HEK293 (cell line): ENCODE results near the gene P3H4.

ENCODE experiments used
- GLI2 ChIP-seq: fragments of 450-650 bp; formaldehyde crosslinking; IDR thresholded peaks from 2 replicates; pipeline ENCODE4; 2017; ENCODE audit warnings: missing biosample characterization, missing genetic modification characterization, low read depth, borderline replicate concordance
- HOXA7 ChIP-seq: sonication (generic); formaldehyde crosslinking; IDR thresholded peaks from 2 replicates; pipeline ENCODE4 v1.8.1; 2022; ENCODE audit warnings: missing genetic modification reagents, borderline replicate concordance
- MEIS1 ChIP-seq: sonication (generic); formaldehyde crosslinking; IDR thresholded peaks from 2 replicates; pipeline ENCODE4 v1.8.1; 2022; ENCODE audit warnings: missing genetic modification reagents, mild to moderate bottlenecking, borderline replicate concordance
- MYNN ChIP-seq: fragments of 450-650 bp; formaldehyde crosslinking; IDR thresholded peaks from 2 replicates; pipeline ENCODE4 v1.5.1; 2016; ENCODE audit warnings: missing biosample characterization, missing genetic modification characterization, borderline replicate concordance
- TCF7L2 ChIP-seq: IDR thresholded peaks from 2 replicates; pipeline ENCODE4 v1.6.1; 2011; ENCODE audit warnings: low read depth, mild to moderate bottlenecking, inconsistent platforms, low read length, moderate library complexity, borderline replicate concordance
- WT1 ChIP-seq: fragments of 450-650 bp; formaldehyde crosslinking; IDR thresholded peaks from 2 replicates; pipeline ENCODE4 v1.5.1; 2016; ENCODE audit warnings: missing biosample characterization, missing genetic modification characterization
- ZBTB20 ChIP-seq: fragments of 450-650 bp; formaldehyde crosslinking; IDR thresholded peaks from 2 replicates; pipeline ENCODE4 v1.5.1; 2016; ENCODE audit warnings: missing biosample characterization, missing genetic modification characterization
- ZBTB8A ChIP-seq: fragments of 450-650 bp; formaldehyde crosslinking; IDR thresholded peaks from 2 replicates; pipeline ENCODE4 v1.5.1; 2016; ENCODE audit warnings: missing biosample characterization, missing genetic modification characterization
- ZIC2 ChIP-seq: fragments of 450-650 bp; formaldehyde crosslinking; IDR thresholded peaks from 2 replicates; pipeline ENCODE4 v1.5.1; 2016; ENCODE audit warnings: missing biosample characterization, missing genetic modification characterization
- ZNF174 ChIP-seq: fragments of 450-650 bp; formaldehyde crosslinking; IDR thresholded peaks from 2 replicates; pipeline ENCODE4 v1.5.0; 2017; ENCODE audit warnings: missing biosample characterization, mild to moderate bottlenecking, missing genetic modification characterization
- ZNF211 ChIP-seq: fragments of 450-650 bp; formaldehyde crosslinking; IDR thresholded peaks from 2 replicates; pipeline ENCODE4 v1.5.1; 2016; ENCODE audit warnings: low read depth, missing biosample characterization, missing genetic modification characterization
- ZNF292 ChIP-seq: fragments of 450-650 bp; formaldehyde crosslinking; IDR thresholded peaks from 2 replicates; pipeline ENCODE4 v1.5.1; 2016; ENCODE audit warnings: low read depth, missing biosample characterization, missing genetic modification characterization, borderline replicate concordance
- ZNF394 ChIP-seq: fragments of 450-650 bp; formaldehyde crosslinking; IDR thresholded peaks from 2 replicates; pipeline ENCODE4 v1.5.1; 2016; ENCODE audit warnings: missing biosample characterization, missing genetic modification characterization, mild to moderate bottlenecking, moderate library complexity, borderline replicate concordance
- ZNF501 ChIP-seq: fragments of 450-650 bp; formaldehyde crosslinking; IDR thresholded peaks from 2 replicates; pipeline ENCODE4 v1.5.1; 2016; ENCODE audit warnings: missing biosample characterization, missing genetic modification characterization
- ZNF521 ChIP-seq: fragments of 450-650 bp; formaldehyde crosslinking; IDR thresholded peaks from 2 replicates; pipeline ENCODE4 v1.5.1; 2017; ENCODE audit warnings: missing biosample characterization, mild to moderate bottlenecking, missing genetic modification characterization
- ZNF596 ChIP-seq: fragments of 450-650 bp; IDR thresholded peaks from 2 replicates; pipeline ENCODE4 v1.5.0; 2018; ENCODE audit warnings: missing biosample characterization, mild to moderate bottlenecking, missing genetic modification characterization, moderate library complexity
- ZNF600 ChIP-seq: fragments of 450-650 bp; formaldehyde crosslinking; IDR thresholded peaks from 2 replicates; pipeline ENCODE4 v1.5.1; 2016; ENCODE audit warnings: missing biosample characterization, missing genetic modification characterization
- ZNF654 ChIP-seq: fragments of 450-650 bp; formaldehyde crosslinking; IDR thresholded peaks from 2 replicates; pipeline ENCODE4 v1.5.1; 2016; ENCODE audit warnings: low read depth, missing biosample characterization, missing genetic modification characterization
- ZNF664 ChIP-seq: fragments of 450-650 bp; formaldehyde crosslinking; IDR thresholded peaks from 2 replicates; pipeline ENCODE4 v1.5.1; 2016; ENCODE audit warnings: missing biosample characterization, missing genetic modification characterization
- ZNF747 ChIP-seq: fragments of 450-650 bp; formaldehyde crosslinking; IDR thresholded peaks from 2 replicates; pipeline ENCODE4 v1.5.1; 2016; ENCODE audit warnings: missing biosample characterization, missing genetic modification characterization
- ZNF768 ChIP-seq: fragments of 450-650 bp; formaldehyde crosslinking; IDR thresholded peaks from 2 replicates; pipeline ENCODE4 v1.5.1; 2018; ENCODE audit warnings: missing biosample characterization, mild to moderate bottlenecking, missing genetic modification characterization
- ZNF776 ChIP-seq: fragments of 450-650 bp; formaldehyde crosslinking; IDR thresholded peaks from 2 replicates; pipeline ENCODE4 v1.5.0; 2017; ENCODE audit warnings: missing biosample characterization, missing genetic modification characterization, borderline replicate concordance
- TF ChIP-seq, protein P1 (sequence below): IDR thresholded peaks from 2 replicates; pipeline ENCODE4 v1.6.1; 2011; ENCODE audit warnings: mild to moderate bottlenecking, low read depth, low read length, borderline replicate concordance
- TF ChIP-seq, protein P2 (sequence below): fragments of 450-650 bp; formaldehyde crosslinking; IDR thresholded peaks from 2 replicates; pipeline ENCODE4 v1.5.1; 2016; ENCODE audit warnings: missing biosample characterization, missing genetic modification characterization
- TF ChIP-seq, protein P3 (sequence below): fragments of 450-650 bp; formaldehyde crosslinking; optimal IDR thresholded peaks from 2 replicates; pipeline ENCODE3; 2016; ENCODE audit warnings: missing biosample characterization, mild to moderate bottlenecking, missing genetic modification characterization
- TF ChIP-seq, protein P4 (sequence below): fragments of 450-650 bp; formaldehyde crosslinking; IDR thresholded peaks from 2 replicates; pipeline ENCODE4 v1.5.1; 2017; ENCODE audit warnings: missing biosample characterization, mild to moderate bottlenecking, missing genetic modification characterization, moderate library complexity
- TF ChIP-seq, protein P5 (sequence below): fragments of 450-650 bp; formaldehyde crosslinking; IDR thresholded peaks from 2 replicates; pipeline ENCODE4 v1.5.0; 2017; ENCODE audit warnings: missing biosample characterization, missing genetic modification characterization, borderline replicate concordance
- TF ChIP-seq, protein P6 (sequence below): fragments of 450-650 bp; formaldehyde crosslinking; IDR thresholded peaks from 2 replicates; pipeline ENCODE4 v1.5.1; 2017; ENCODE audit warnings: missing biosample characterization, missing genetic modification characterization

The P3H4 gene

DNA sequence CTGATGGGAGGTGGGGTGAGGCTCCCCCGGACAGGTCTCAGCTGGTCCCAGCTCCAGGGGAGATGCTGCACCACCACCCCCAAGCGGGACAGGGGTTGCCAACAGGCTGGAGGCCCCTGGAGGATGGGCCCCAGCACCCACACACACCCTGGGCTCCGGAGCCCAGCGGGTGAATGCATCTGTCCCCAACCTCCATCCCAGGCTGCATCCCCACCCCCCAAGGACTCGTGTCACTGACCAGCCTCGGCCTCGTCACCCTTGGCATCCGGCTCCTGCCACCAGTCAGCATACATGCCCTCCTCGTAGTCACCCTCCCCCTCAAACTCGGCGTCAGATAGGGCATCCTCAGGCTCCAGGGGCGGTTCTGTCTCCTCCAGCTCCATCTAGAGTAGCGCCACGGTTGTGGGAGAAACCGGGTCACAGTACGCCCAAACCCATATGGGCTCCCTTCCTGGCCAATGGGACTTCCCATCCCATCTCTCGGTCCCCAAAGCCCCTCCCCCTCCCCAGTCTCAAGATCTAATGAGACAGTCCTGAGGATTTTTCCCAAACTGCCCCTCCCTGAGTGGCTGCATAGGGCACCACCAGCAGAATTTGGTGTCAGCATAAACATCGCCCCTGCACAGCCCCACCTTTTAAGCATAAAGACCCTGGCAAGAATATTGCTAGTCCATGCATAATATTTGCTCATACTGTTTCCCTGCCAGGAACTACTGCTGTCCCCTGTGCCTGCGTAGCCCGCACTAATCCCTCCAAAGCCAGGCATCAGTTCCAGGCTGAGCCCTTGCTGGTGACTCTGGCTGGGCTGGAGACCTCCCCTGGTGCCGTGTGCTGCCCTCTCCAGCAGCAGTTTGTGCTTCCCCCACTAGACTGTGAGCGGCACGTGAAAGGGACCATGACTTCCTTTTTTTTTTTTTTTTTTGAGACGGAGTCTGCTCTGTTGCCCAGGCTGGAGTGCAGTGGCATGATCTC lies 8.4 kb downstream of the P3H4 start (continued):
- TF ChIP-seq, protein P1, sequence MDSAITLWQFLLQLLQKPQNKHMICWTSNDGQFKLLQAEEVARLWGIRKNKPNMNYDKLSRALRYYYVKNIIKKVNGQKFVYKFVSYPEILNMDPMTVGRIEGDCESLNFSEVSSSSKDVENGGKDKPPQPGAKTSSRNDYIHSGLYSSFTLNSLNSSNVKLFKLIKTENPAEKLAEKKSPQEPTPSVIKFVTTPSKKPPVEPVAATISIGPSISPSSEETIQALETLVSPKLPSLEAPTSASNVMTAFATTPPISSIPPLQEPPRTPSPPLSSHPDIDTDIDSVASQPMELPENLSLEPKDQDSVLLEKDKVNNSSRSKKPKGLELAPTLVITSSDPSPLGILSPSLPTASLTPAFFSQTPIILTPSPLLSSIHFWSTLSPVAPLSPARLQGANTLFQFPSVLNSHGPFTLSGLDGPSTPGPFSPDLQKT: no peak
- TF ChIP-seq MEIS1 (no peak), GLI2 (tag by site-specific recombination) (no peak), ZBTB8A (tag by site-specific recombination) (no peak), TCF7L2 (no peak), ZNF596 (tag by site-specific recombination) (no peak), ZNF394 (tag by site-specific recombination) (no peak), ZNF776 (no peak), ZBTB20 (tag by site-specific recombination) (no peak), HOXA7 (CRISPR knock-in tag) (no peak), ZIC2 (tag by site-specific recombination) (peak; percentile 49), ZNF501 (no peak), ZNF664 (tag by site-specific recombination) (no peak), ZNF174 (tag by site-specific recombination) (no peak), MYNN (tag by site-specific recombination) (no peak), ZNF747 (tag by site-specific recombination) (no peak), ZNF521 (tag by site-specific recombination) (no peak), WT1 (tag by site-specific recombination) (no peak), ZNF292 (tag by site-specific recombination) (no peak), ZNF768 (tag by site-specific recombination) (no peak), ZNF600 (tag by site-specific recombination) (peak; percentile 51; the same call in 1 of the 2 replicates), ZNF654 (tag by site-specific recombination) (no peak), ZNF211 (no peak)
- TF ChIP-seq, protein P2, sequence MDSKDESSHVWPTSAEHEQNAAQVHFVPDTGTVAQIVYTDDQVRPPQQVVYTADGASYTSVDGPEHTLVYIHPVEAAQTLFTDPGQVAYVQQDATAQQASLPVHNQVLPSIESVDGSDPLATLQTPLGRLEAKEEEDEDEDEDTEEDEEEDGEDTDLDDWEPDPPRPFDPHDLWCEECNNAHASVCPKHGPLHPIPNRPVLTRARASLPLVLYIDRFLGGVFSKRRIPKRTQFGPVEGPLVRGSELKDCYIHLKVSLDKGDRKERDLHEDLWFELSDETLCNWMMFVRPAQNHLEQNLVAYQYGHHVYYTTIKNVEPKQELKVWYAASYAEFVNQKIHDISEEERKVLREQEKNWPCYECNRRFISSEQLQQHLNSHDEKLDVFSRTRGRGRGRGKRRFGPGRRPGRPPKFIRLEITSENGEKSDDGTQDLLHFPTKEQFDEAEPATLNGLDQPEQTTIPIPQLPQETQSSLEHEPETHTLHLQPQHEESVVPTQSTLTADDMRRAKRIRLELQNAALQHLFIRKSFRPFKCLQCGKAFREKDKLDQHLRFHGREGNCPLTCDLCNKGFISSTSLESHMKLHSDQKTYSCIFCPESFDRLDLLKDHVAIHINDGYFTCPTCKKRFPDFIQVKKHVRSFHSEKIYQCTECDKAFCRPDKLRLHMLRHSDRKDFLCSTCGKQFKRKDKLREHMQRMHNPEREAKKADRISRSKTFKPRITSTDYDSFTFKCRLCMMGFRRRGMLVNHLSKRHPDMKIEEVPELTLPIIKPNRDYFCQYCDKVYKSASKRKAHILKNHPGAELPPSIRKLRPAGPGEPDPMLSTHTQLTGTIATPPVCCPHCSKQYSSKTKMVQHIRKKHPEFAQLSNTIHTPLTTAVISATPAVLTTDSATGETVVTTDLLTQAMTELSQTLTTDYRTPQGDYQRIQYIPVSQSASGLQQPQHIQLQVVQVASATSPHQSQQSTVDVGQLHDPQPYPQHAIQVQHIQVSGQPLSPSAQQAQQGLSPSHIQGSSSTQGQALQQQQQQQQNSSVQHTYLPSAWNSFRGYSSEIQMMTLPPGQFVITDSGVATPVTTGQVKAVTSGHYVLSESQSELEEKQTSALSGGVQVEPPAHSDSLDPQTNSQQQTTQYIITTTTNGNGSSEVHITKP (tag by site-specific recombination): peak; percentile 35
- TF ChIP-seq, protein P3, sequence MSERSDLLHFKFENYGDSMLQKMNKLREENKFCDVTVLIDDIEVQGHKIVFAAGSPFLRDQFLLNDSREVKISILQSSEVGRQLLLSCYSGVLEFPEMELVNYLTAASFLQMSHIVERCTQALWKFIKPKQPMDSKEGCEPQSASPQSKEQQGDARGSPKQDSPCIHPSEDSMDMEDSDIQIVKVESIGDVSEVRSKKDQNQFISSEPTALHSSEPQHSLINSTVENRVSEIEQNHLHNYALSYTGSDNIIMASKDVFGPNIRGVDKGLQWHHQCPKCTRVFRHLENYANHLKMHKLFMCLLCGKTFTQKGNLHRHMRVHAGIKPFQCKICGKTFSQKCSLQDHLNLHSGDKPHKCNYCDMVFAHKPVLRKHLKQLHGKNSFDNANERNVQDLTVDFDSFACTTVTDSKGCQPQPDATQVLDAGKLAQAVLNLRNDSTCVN (tag by site-specific recombination): no peak
- TF ChIP-seq, protein P4, sequence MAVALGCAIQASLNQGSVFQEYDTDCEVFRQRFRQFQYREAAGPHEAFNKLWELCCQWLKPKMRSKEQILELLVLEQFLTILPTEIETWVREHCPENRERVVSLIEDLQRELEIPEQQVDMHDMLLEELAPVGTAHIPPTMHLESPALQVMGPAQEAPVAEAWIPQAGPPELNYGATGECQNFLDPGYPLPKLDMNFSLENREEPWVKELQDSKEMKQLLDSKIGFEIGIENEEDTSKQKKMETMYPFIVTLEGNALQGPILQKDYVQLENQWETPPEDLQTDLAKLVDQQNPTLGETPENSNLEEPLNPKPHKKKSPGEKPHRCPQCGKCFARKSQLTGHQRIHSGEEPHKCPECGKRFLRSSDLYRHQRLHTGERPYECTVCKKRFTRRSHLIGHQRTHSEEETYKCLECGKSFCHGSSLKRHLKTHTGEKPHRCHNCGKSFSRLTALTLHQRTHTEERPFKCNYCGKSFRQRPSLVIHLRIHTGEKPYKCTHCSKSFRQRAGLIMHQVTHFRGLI (tag by site-specific recombination): no peak
- TF ChIP-seq, protein P5, sequence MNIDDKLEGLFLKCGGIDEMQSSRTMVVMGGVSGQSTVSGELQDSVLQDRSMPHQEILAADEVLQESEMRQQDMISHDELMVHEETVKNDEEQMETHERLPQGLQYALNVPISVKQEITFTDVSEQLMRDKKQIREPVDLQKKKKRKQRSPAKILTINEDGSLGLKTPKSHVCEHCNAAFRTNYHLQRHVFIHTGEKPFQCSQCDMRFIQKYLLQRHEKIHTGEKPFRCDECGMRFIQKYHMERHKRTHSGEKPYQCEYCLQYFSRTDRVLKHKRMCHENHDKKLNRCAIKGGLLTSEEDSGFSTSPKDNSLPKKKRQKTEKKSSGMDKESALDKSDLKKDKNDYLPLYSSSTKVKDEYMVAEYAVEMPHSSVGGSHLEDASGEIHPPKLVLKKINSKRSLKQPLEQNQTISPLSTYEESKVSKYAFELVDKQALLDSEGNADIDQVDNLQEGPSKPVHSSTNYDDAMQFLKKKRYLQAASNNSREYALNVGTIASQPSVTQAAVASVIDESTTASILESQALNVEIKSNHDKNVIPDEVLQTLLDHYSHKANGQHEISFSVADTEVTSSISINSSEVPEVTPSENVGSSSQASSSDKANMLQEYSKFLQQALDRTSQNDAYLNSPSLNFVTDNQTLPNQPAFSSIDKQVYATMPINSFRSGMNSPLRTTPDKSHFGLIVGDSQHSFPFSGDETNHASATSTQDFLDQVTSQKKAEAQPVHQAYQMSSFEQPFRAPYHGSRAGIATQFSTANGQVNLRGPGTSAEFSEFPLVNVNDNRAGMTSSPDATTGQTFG (tag by site-specific recombination): no peak
- TF ChIP-seq, protein P6, sequence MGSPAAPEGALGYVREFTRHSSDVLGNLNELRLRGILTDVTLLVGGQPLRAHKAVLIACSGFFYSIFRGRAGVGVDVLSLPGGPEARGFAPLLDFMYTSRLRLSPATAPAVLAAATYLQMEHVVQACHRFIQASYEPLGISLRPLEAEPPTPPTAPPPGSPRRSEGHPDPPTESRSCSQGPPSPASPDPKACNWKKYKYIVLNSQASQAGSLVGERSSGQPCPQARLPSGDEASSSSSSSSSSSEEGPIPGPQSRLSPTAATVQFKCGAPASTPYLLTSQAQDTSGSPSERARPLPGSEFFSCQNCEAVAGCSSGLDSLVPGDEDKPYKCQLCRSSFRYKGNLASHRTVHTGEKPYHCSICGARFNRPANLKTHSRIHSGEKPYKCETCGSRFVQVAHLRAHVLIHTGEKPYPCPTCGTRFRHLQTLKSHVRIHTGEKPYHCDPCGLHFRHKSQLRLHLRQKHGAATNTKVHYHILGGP (tag by site-specific recombination): no peak
